ENCODE measurements around the gene SLC22A5. TPM values are rescaled to one million over a fixed set of nuclear protein-coding genes. Genes with fewer than 3 reads are reported as not detected.
A peak's percentile ranks its signal among the peaks of the same experiment; 100 is the strongest.

SLC22A5 gene
- total and polyA plus RNA-seq, 9 of the 15 experiments (the other 6 are each of a cell fraction or from before 2014, with no cell fraction given): 3.0 to 16.6 (median 8.3) TPM

DNA sequence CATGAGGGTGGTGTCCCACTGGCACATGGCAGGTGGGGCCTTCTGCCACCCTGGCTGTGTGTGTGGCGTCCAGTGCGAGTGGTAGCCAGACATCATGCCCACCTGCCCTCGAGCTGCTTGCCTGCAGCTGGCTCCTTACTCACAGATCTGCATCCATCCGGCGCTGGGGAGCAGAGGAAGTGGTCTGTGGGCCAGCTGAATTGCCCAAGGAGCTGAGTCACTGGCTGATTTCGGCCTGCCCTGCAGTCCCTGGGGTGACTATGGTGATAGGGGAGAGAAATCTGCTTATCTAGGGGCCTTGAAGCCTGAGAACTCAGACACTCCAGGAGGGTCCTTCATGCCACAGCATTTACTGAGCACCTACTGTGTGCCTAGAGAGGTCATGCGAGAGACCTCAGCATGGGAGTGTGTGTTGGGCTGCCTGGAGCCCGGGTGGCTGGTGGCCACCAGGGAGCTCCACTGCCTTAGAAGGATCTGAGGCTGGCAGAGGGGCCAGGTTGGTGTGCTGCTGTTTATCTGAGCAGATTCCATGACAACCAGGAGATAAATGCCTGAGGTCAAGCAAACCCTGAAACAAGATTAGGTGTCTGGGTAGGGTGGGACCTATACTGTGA, 57.1 kb downstream of the SLC22A5 start (continued):
- TF ChIP-seq TSC22D4 (tag; IDR thresholded peaks at IDR 0.05): no peak
- TF ChIP-seq RBM22 (IDR thresholded peaks at IDR 0.05; ENCODE audit: low read depth, low read length, poor library complexity, severe bottlenecking): no peak
- peak; percentile 38; the same call in 1 of the 2 replicates for TF ChIP-seq PHB2 (IDR thresholded peaks at IDR 0.05; ENCODE audit: low read depth)
- TF ChIP-seq CBX1 (IDR thresholded peaks at IDR 0.05; ENCODE audit: low read depth): peak; percentile 61
- TF ChIP-seq, protein P1, sequence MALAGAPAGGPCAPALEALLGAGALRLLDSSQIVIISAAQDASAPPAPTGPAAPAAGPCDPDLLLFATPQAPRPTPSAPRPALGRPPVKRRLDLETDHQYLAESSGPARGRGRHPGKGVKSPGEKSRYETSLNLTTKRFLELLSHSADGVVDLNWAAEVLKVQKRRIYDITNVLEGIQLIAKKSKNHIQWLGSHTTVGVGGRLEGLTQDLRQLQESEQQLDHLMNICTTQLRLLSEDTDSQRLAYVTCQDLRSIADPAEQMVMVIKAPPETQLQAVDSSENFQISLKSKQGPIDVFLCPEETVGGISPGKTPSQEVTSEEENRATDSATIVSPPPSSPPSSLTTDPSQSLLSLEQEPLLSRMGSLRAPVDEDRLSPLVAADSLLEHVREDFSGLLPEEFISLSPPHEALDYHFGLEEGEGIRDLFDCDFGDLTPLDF (CRISPR knock-in tag; IDR thresholded peaks at IDR 0.05): no peak; the same call in 1 of the 2 replicates
- TF ChIP-seq ILK (tag; IDR thresholded peaks at IDR 0.05; ENCODE audit: borderline replicate concordance, low read depth): no peak
- no peak for TF ChIP-seq SRSF3 (IDR thresholded peaks at IDR 0.05; ENCODE audit: insufficient read depth, low read length)
- no peak for TF ChIP-seq DNMT1 (IDR thresholded peaks at IDR 0.05)
- peak; percentile 92 for TF ChIP-seq SMARCA4 (IDR thresholded peaks at IDR 0.05)
- TF ChIP-seq, protein P2, sequence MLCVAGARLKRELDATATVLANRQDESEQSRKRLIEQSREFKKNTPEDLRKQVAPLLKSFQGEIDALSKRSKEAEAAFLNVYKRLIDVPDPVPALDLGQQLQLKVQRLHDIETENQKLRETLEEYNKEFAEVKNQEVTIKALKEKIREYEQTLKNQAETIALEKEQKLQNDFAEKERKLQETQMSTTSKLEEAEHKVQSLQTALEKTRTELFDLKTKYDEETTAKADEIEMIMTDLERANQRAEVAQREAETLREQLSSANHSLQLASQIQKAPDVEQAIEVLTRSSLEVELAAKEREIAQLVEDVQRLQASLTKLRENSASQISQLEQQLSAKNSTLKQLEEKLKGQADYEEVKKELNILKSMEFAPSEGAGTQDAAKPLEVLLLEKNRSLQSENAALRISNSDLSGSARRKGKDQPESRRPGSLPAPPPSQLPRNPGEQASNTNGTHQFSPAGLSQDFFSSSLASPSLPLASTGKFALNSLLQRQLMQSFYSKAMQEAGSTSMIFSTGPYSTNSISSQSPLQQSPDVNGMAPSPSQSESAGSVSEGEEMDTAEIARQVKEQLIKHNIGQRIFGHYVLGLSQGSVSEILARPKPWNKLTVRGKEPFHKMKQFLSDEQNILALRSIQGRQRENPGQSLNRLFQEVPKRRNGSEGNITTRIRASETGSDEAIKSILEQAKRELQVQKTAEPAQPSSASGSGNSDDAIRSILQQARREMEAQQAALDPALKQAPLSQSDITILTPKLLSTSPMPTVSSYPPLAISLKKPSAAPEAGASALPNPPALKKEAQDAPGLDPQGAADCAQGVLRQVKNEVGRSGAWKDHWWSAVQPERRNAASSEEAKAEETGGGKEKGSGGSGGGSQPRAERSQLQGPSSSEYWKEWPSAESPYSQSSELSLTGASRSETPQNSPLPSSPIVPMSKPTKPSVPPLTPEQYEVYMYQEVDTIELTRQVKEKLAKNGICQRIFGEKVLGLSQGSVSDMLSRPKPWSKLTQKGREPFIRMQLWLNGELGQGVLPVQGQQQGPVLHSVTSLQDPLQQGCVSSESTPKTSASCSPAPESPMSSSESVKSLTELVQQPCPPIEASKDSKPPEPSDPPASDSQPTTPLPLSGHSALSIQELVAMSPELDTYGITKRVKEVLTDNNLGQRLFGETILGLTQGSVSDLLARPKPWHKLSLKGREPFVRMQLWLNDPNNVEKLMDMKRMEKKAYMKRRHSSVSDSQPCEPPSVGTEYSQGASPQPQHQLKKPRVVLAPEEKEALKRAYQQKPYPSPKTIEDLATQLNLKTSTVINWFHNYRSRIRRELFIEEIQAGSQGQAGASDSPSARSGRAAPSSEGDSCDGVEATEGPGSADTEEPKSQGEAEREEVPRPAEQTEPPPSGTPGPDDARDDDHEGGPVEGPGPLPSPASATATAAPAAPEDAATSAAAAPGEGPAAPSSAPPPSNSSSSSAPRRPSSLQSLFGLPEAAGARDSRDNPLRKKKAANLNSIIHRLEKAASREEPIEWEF (CRISPR knock-in tag; IDR thresholded peaks at IDR 0.05): peak; percentile 89
- TF ChIP-seq LCOR (CRISPR knock-in tag; IDR thresholded peaks at IDR 0.05): peak; percentile 92
- TF ChIP-seq, protein P3, sequence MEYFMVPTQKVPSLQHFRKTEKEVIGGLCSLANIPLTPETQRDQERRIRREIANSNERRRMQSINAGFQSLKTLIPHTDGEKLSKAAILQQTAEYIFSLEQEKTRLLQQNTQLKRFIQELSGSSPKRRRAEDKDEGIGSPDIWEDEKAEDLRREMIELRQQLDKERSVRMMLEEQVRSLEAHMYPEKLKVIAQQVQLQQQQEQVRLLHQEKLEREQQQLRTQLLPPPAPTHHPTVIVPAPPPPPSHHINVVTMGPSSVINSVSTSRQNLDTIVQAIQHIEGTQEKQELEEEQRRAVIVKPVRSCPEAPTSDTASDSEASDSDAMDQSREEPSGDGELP (CRISPR knock-in tag; IDR thresholded peaks at IDR 0.05; ENCODE audit: borderline replicate concordance): peak; percentile 99
- peak; percentile 43 for TF ChIP-seq TAF1 (IDR thresholded peaks at IDR 0.05; ENCODE audit: control insufficient read depth, extremely low read depth, insufficient read depth, low read length, severe bottlenecking)
- no peak for TF ChIP-seq MED1 (CRISPR knock-in tag; IDR thresholded peaks at IDR 0.05; ENCODE audit: borderline replicate concordance)
- TF ChIP-seq ZNF316 (IDR thresholded peaks at IDR 0.05): peak; percentile 97
- TF ChIP-seq ILF3 (IDR thresholded peaks at IDR 0.05; ENCODE audit: borderline replicate concordance): no peak
- TF ChIP-seq GTF2E2 (tag; IDR thresholded peaks at IDR 0.05): peak; percentile 62; the same call in 1 of the 2 replicates
- TF ChIP-seq MAZ (CRISPR knock-in tag; conservative IDR thresholded peaks at IDR 0.05 in 1 of 2, IDR thresholded peaks at IDR 0.05 in 1 of 2): peak; percentile 63 to 79
- no peak for TF ChIP-seq SMAD2 (IDR thresholded peaks at IDR 0.05; ENCODE audit: low read depth, low read length)
- TF ChIP-seq NR2C2 (CRISPR knock-in tag; IDR thresholded peaks at IDR 0.05): no peak
- peak; percentile 72 for TF ChIP-seq NR2C2 (tag; IDR thresholded peaks at IDR 0.05)
- peak; percentile 38 for TF ChIP-seq HCFC1 (IDR thresholded peaks at IDR 0.05; ENCODE audit: low read depth, low read length)
